ENCODE results near the gene MEF2A. TPM values are rescaled to one million over a fixed set of nuclear protein-coding genes. Genes with fewer than 3 reads are reported as not detected.

Gene MEF2A
- total RNA-seq, 1 donor from 2014 or later = 11.1 TPM

- FAIRE-seq (no peak), DNase-seq (ENCODE audit: low read depth) (no peak)
- H3K36me3 ChIP-seq (ENCODE audit: control insufficient read depth, insufficient read depth, low read length) = peaks cover under 1% of the 10 kb centered on the region
- no peak overlapping the region for H3K4me3 ChIP-seq (ENCODE audit: low read depth, low read length)
- TF ChIP-seq, protein P1, sequence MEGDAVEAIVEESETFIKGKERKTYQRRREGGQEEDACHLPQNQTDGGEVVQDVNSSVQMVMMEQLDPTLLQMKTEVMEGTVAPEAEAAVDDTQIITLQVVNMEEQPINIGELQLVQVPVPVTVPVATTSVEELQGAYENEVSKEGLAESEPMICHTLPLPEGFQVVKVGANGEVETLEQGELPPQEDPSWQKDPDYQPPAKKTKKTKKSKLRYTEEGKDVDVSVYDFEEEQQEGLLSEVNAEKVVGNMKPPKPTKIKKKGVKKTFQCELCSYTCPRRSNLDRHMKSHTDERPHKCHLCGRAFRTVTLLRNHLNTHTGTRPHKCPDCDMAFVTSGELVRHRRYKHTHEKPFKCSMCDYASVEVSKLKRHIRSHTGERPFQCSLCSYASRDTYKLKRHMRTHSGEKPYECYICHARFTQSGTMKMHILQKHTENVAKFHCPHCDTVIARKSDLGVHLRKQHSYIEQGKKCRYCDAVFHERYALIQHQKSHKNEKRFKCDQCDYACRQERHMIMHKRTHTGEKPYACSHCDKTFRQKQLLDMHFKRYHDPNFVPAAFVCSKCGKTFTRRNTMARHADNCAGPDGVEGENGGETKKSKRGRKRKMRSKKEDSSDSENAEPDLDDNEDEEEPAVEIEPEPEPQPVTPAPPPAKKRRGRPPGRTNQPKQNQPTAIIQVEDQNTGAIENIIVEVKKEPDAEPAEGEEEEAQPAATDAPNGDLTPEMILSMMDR (IDR thresholded peaks at IDR 0.05; ENCODE audit: insufficient read depth, low read length, severe bottlenecking) = no peak
- no peaks in the 10 kb centered on the region for H3K27me3 ChIP-seq (ENCODE audit: control insufficient read depth, insufficient read depth, low read length)
These were observed 103.5 kb downstream of the MEF2A start for GRCh38 chr15:99669250-99669649.

GRCh38 chr15:99671926-99672635 lies 106.3 kb downstream of the MEF2A start:
- no peak for DNase-seq (ENCODE audit: low read depth)
- TF ChIP-seq, protein P1 (IDR thresholded peaks at IDR 0.05; ENCODE audit: insufficient read depth, low read length, severe bottlenecking) = no peak
- no peak overlapping the region for H3K4me3 ChIP-seq (ENCODE audit: low read depth, low read length)
- peaks cover 4% of the 10 kb centered on the region for H3K36me3 ChIP-seq (ENCODE audit: control insufficient read depth, insufficient read depth, low read length)
- no peaks in the 10 kb centered on the region for H3K27me3 ChIP-seq (ENCODE audit: control insufficient read depth, insufficient read depth, low read length)
- no peak for FAIRE-seq

- DNase-seq (ENCODE audit: low read depth) (no peak), FAIRE-seq (no peak)
- H3K4me3 ChIP-seq (ENCODE audit: low read depth, low read length) = no peak overlapping the region
- H3K27me3 ChIP-seq (ENCODE audit: control insufficient read depth, insufficient read depth, low read length) = no peaks in the 10 kb centered on the region
- peaks cover 4% of the 10 kb centered on the region for H3K36me3 ChIP-seq (ENCODE audit: control insufficient read depth, insufficient read depth, low read length)
- TF ChIP-seq, protein P1 (IDR thresholded peaks at IDR 0.05; ENCODE audit: insufficient read depth, low read length, severe bottlenecking) = no peak
These were observed 107.3 kb downstream of the MEF2A start for GRCh38 chr15:99673111-99673510.

- DNase-seq (ENCODE audit: low read depth) (no peak), FAIRE-seq (no peak)
These were observed 108.5 kb downstream of the MEF2A start for GRCh38 chr15:99674279-99674678.

DNA sequence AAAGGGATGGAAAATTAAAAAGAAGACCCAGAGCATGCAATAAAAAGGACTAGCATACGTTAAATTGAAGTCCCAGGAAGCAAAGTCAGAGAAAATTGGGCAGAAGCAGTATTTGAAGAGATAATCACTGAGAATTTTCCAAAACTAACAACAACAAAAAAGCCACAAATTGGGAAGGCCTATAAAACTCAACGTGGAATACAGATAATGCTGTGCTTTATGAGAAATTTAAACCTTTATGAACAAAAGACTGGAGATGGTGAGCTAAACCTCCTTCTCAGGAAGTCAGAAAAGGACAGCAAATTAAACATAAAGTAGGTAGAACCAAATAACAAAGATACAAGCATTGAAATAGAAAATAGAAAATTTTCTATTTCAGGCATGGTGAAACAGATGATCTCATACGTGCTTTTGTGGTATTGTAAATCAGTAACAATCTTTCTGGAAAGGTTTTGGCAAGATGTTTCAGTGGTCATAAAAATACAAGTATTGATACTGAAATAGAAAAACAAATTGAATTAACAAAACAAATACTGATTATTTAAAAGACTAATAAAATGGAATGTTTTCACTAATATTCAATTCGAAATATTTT lies 111.9 kb downstream of the MEF2A start:
- no peak for FAIRE-seq
- peaks cover 6% of the 10 kb centered on the region for H3K36me3 ChIP-seq (ENCODE audit: control insufficient read depth, insufficient read depth, low read length)
- TF ChIP-seq, protein P1 (IDR thresholded peaks at IDR 0.05; ENCODE audit: insufficient read depth, low read length, severe bottlenecking) = no peak

More at GRCh38 chr15:99674279-99674678, 108.5 kb downstream of the MEF2A start:
- TF ChIP-seq, protein P1 (IDR thresholded peaks at IDR 0.05; ENCODE audit: insufficient read depth, low read length, severe bottlenecking) = no peak
- Histone ChIP-seq H3K4me3 (ENCODE audit: low read depth, low read length) (no peak overlapping the region), H3K27me3 (ENCODE audit: control insufficient read depth, insufficient read depth, low read length) (no peaks in the 10 kb centered on the region), H3K36me3 (ENCODE audit: control insufficient read depth, insufficient read depth, low read length) (peaks cover 6% of the 10 kb centered on the region)

More for the DNA sequence above, 111.9 kb downstream of the MEF2A start:
- H3K27me3 ChIP-seq (ENCODE audit: control insufficient read depth, insufficient read depth, low read length) = no peaks in the 10 kb centered on the region
- H3K4me3 ChIP-seq (ENCODE audit: low read depth, low read length) = no peak overlapping the region
- no peak for DNase-seq (ENCODE audit: low read depth)
